ENCODE data around the gene BRPF3.

- TF ChIP-seq SKIL (IDR thresholded peaks at IDR 0.05; ENCODE audit: low read depth, poor library complexity, severe bottlenecking) (no peak), MAX (IDR thresholded peaks at IDR 0.05; ENCODE audit: low read depth, low read length) (no peak), MTA2 (IDR thresholded peaks at IDR 0.05; ENCODE audit: low read depth) (no peak), CHD2 (IDR thresholded peaks at IDR 0.05; ENCODE audit: borderline replicate concordance, low read depth, low read length) (no peak), ZNF217 (IDR thresholded peaks at IDR 0.05) (no peak), ETV6 (conservative IDR thresholded peaks at IDR 0.05 in 1 of 2, IDR thresholded peaks at IDR 0.05 in 1 of 2; ENCODE audit: borderline replicate concordance in 1 of 2, low read depth in 1 of 2) (no peak), ZNF274 (IDR thresholded peaks at IDR 0.05; ENCODE audit: insufficient read depth, insufficient read length) (no peak), RBBP5 (conservative IDR thresholded peaks at IDR 0.05) (no peak), CTCF (IDR thresholded peaks at IDR 0.05 in 2 of 3, conservative IDR thresholded peaks at IDR 0.05 in 1 of 3; ENCODE audit: control insufficient read depth in 2 of 3, extremely low read depth in 1 of 3, insufficient read depth in 1 of 3, low read depth in 3 of 3, low read length in 3 of 3) (no peak), RFX5 (IDR thresholded peaks at IDR 0.05; ENCODE audit: low read depth, low read length) (no peak), ZNF24 (IDR thresholded peaks at IDR 0.05) (no peak), DPF2 (IDR thresholded peaks at IDR 0.05) (no peak), FOXM1 (IDR thresholded peaks at IDR 0.05; ENCODE audit: low read depth, low read length) (no peak)
These were observed 47.1 kb downstream of the BRPF3 start for GRCh38 chr6:36243562-36244212.

Data from GM12878 (cell line).